Panc1 (cell line): ENCODE data around the gene DNAH9. TPM values are rescaled to one million over a fixed set of nuclear protein-coding genes. Genes with fewer than 3 reads are reported as not detected.

Source experiments
- ATAC-seq: fragments of 200-7000 bp; cut with Tn5 transposase; 2 replicates; pipeline ENCODE4 v1.9.1; 2020; ENCODE audit warnings: mild to moderate bottlenecking, moderate library complexity
- BruUV-seq: library from RNA; stranded (reverse); fragments of 400-500 nt; replicated peaks from 2 replicates; lab custom pipeline; 2021; lab: Mats Ljungman, UMichigan
- CTCF ChIA-PET: fragments of 300-600 bp; sonication (Branson Sonifier 250); formaldehyde crosslinking; loops from one replicate; lab custom pipeline; 2022; ENCODE audit warnings: antibody characterized with exemption; lab: Charles Lee
- POLR2A ChIA-PET: fragments of 300-600 bp; sonication (Branson Sonifier 250); formaldehyde crosslinking; loops from one replicate; lab custom pipeline; 2022; ENCODE audit warnings: antibody characterized with exemption; lab: Charles Lee
- DNase-seq: peaks from one replicate; pipeline ENCODE4 v3.0.0-alpha.2; 2010; ENCODE audit warnings: low read depth, low spot score
- H3K27ac ChIP-seq: 2 replicates; pipeline ENCODE4 v1.5.1; 2011; ENCODE audit warnings: mild to moderate bottlenecking, low read length, inconsistent platforms
- H3K27me3 ChIP-seq: fragments of 200-500 bp; sonication (Bioruptor generic); 2 replicates; pipeline ENCODE4 v1.6.0; 2014; ENCODE audit warnings: low read length, inconsistent platforms; ENCODE audit not compliant: control insufficient read depth, insufficient read depth
- H3K36me3 ChIP-seq: fragments of 200-500 bp; sonication (Bioruptor generic); 2 replicates; pipeline ENCODE4 v1.5.1; 2014; ENCODE audit warnings: inconsistent platforms, mild to moderate bottlenecking, low read length, moderate library complexity; ENCODE audit not compliant: control insufficient read depth, insufficient read depth
- H3K4me1 ChIP-seq: 2 replicates; pipeline ENCODE4 v1.5.1; 2011; ENCODE audit warnings: inconsistent platforms, mild to moderate bottlenecking, low read length, moderate library complexity; ENCODE audit not compliant: control insufficient read depth, insufficient read depth
- H3K4me3 ChIP-seq, 2 experiments: 2 replicates each; pipeline ENCODE4 v1.5.1; 2011 to 2012; ENCODE audit warnings: low read depth in 2 of 2, low read length in 2 of 2, mild to moderate bottlenecking in 2 of 2, inconsistent platforms in 1 of 2, moderate library complexity in 1 of 2
- H3K9me3 ChIP-seq: fragments of 200-500 bp; sonication (Bioruptor generic); 2 replicates; pipeline ENCODE4 v1.5.1; 2014; ENCODE audit warnings: low read depth, mild to moderate bottlenecking, inconsistent platforms, low read length, moderate library complexity; ENCODE audit not compliant: control insufficient read depth, insufficient read depth
- POLR2AphosphoS5 ChIP-seq: IDR thresholded peaks from 2 replicates; pipeline ENCODE4 v1.6.1; 2012; ENCODE audit warnings: mild to moderate bottlenecking, low read depth, low read length, moderate library complexity
- SIN3A ChIP-seq: IDR thresholded peaks from 2 replicates; pipeline ENCODE4 v1.6.1; 2012; ENCODE audit warnings: low read depth, mild to moderate bottlenecking, low read length, moderate library complexity, borderline replicate concordance; ENCODE audit not compliant: insufficient read depth
- TCF7L2 ChIP-seq: IDR thresholded peaks from 2 replicates; pipeline ENCODE4 v1.6.1; 2011; ENCODE audit warnings: mild to moderate bottlenecking, low read depth, low read length, inconsistent platforms
- in situ Hi-C: cut with HindIII; loops from 2 replicates; pipeline ENCODE4 v1.10.0; 2016; ENCODE audit warnings: low sequenced_read_pairs, low pct_unique_long_range_greater_than_20kb
- intact Hi-C: fragments of 100-400 bp; cut with micrococcal nuclease; formaldehyde crosslinking; loops from one replicate; pipeline ENCODE4 v1.10.0; 2022; ENCODE audit not compliant: unreplicated experiment
- total RNA-seq: library from RNA; stranded (reverse); gene quantifications from one replicate; pipeline ENCODE4 v1.2.1, GENCODE V29; 2021; ENCODE audit not compliant: unreplicated experiment
- TF ChIP-seq, protein P1 (sequence below): fragments of 450-650 bp; IDR thresholded peaks from 2 replicates; pipeline ENCODE4 v1.5.1; 2017; ENCODE audit warnings: mild to moderate bottlenecking
- TF ChIP-seq, protein P2 (sequence below), 2 experiments: IDR thresholded peaks; 2 replicates each; pipeline ENCODE4 v1.6.1; 2011 to 2012; ENCODE audit warnings: low read depth in 2 of 2, control low read depth in 1 of 2, low read length in 1 of 2, mild to moderate bottlenecking in 1 of 2, moderate library complexity in 1 of 2; ENCODE audit not compliant: insufficient read depth in 1 of 2

DNAH9 gene
- total RNA-seq, 1 experiment from 2014 or later: not detected

DNA sequence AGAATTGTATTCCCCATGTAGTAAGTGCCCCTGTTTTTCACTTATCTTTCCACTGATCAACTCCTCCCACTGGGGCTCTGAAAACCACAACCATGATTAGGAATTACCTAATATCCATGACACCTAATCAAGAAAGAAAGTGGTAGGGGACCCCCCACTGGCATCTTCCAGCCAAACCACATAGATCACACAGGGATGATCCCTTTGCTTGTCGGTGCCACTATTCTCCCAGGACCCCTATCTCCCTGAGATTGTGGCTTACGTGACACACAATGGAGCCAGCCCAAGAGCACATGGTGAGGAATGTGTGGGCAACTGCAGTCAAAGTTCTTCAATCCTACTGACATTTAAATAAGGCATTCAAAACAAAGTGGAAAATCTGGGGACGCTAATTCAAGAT lies 17.6 kb upstream of the DNAH9 start:
- no TSS peak for BruUV-seq
- Histone ChIP-seq H3K36me3 (no peaks in the 10 kb centered on the region), H3K27me3 (no peaks in the 10 kb centered on the region), H3K4me1 (no peaks in the 10 kb centered on the region), H3K27ac (no peak overlapping the region), H3K4me3 (no peak overlapping the region), H3K9me3 (no peaks in the 10 kb centered on the region)
- TF ChIP-seq, protein P1, sequence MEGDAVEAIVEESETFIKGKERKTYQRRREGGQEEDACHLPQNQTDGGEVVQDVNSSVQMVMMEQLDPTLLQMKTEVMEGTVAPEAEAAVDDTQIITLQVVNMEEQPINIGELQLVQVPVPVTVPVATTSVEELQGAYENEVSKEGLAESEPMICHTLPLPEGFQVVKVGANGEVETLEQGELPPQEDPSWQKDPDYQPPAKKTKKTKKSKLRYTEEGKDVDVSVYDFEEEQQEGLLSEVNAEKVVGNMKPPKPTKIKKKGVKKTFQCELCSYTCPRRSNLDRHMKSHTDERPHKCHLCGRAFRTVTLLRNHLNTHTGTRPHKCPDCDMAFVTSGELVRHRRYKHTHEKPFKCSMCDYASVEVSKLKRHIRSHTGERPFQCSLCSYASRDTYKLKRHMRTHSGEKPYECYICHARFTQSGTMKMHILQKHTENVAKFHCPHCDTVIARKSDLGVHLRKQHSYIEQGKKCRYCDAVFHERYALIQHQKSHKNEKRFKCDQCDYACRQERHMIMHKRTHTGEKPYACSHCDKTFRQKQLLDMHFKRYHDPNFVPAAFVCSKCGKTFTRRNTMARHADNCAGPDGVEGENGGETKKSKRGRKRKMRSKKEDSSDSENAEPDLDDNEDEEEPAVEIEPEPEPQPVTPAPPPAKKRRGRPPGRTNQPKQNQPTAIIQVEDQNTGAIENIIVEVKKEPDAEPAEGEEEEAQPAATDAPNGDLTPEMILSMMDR: no peak
- TF ChIP-seq, protein P2, sequence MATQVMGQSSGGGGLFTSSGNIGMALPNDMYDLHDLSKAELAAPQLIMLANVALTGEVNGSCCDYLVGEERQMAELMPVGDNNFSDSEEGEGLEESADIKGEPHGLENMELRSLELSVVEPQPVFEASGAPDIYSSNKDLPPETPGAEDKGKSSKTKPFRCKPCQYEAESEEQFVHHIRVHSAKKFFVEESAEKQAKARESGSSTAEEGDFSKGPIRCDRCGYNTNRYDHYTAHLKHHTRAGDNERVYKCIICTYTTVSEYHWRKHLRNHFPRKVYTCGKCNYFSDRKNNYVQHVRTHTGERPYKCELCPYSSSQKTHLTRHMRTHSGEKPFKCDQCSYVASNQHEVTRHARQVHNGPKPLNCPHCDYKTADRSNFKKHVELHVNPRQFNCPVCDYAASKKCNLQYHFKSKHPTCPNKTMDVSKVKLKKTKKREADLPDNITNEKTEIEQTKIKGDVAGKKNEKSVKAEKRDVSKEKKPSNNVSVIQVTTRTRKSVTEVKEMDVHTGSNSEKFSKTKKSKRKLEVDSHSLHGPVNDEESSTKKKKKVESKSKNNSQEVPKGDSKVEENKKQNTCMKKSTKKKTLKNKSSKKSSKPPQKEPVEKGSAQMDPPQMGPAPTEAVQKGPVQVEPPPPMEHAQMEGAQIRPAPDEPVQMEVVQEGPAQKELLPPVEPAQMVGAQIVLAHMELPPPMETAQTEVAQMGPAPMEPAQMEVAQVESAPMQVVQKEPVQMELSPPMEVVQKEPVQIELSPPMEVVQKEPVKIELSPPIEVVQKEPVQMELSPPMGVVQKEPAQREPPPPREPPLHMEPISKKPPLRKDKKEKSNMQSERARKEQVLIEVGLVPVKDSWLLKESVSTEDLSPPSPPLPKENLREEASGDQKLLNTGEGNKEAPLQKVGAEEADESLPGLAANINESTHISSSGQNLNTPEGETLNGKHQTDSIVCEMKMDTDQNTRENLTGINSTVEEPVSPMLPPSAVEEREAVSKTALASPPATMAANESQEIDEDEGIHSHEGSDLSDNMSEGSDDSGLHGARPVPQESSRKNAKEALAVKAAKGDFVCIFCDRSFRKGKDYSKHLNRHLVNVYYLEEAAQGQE (IDR thresholded peaks at IDR 0.05; ENCODE audit: insufficient read depth in 1 of 2, low read depth in 2 of 2, low read length in 1 of 2): no peak
- TF ChIP-seq TCF7L2: no peak
- POLR2A ChIA-PET: no interaction called here
- CTCF ChIA-PET: no interaction called here
- DNase-seq (no peak), ATAC-seq (no peak)
- intact Hi-C loops: no loop called here
- in situ Hi-C loops: no loop called here

DNA sequence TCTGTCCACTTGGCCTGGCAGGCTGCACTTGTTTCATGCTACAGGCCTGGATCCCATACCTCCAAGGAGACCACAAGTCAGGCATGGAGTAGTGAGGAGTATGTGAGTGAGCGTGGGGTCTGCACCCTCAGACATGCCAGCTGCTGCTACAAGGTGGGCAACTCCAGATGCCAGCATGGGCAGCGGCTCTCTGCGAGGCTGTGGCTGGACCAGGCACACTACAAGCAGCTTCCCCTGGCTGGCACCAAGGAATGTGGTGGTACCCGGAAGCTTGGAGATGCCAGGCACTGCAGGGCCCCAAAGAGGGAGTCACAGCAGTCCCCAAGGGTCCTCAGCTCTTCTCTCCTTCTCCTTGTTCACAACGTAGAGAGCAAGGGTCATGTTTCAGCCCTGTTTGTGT lies 16.1 kb upstream of the DNAH9 start:
- DNase-seq (no peak), ATAC-seq (no peak)
- TF ChIP-seq TCF7L2 (no peak), SIN3A (no peak), POLR2AphosphoS5 (no peak)
- TF ChIP-seq, protein P1: no peak
- TF ChIP-seq, protein P2 (IDR thresholded peaks at IDR 0.05; ENCODE audit: insufficient read depth in 1 of 2, low read depth in 2 of 2, low read length in 1 of 2): no peak
- Histone ChIP-seq H3K27me3 (no peaks in the 10 kb centered on the region), H3K9me3 (no peaks in the 10 kb centered on the region), H3K4me3 (no peak overlapping the region), H3K36me3 (no peaks in the 10 kb centered on the region), H3K27ac (no peak overlapping the region), H3K4me1 (no peaks in the 10 kb centered on the region)
- in situ Hi-C loops: no loop called here
- intact Hi-C loops: no loop called here
- ChIA-PET CTCF (no interaction called here), POLR2A (no interaction called here)
- BruUV-seq: no TSS peak
